NK-92 (cell line): ENCODE data around the gene DEFB131B.
"Not testable (repeated sequence)": the region's sequence is repeated elsewhere in the genome, so short reads cannot be mapped to it uniquely, and the experiment has no call there.

ENCODE experiments used
- DNase-seq: peaks from one replicate; lab custom pipeline; 2025; ENCODE audit not compliant: unreplicated experiment; lab: John Stamatoyannopoulos, UW

The DEFB131B gene

GRCh38 chr11:71910775-71911174 is 32.5 kb downstream of the DEFB131B start:
- not testable (repeated sequence) for DNase-seq

GRCh38 chr11:71911321-71911985 is 33.2 kb downstream of the DEFB131B start:
- not testable (repeated sequence) for DNase-seq

- DNase-seq: not testable (repeated sequence)
Observed at GRCh38 chr11:71911986-71912340, 33.7 kb downstream of the DEFB131B start.

GRCh38 chr11:71913756-71914526 is 35.7 kb downstream of the DEFB131B start:
- no peak for DNase-seq

- DNase-seq: no peak
Observed at GRCh38 chr11:71914617-71915189, 36.5 kb downstream of the DEFB131B start.

- DNase-seq: no peak
Observed at GRCh38 chr11:71917646-71918140, 39.4 kb downstream of the DEFB131B start.

GRCh38 chr11:71927820-71928736 is 49.8 kb downstream of the DEFB131B start, which contains the start of gene XNDC1N:
TSS of gene XNDC1N (minus strand) at chr11:71928594. CDS start at chr11:71923353, 5,241 bp downstream.
- DNase-seq: no peak

- DNase-seq: peak; percentile 74
Observed at GRCh38 chr11:71928737-71929443, 50.6 kb downstream of the DEFB131B start, which contains the start of gene RNF121. TSS of gene RNF121 (plus strand) at chr11:71929046. CDS start at chr11:71929062, 16 bp downstream.

GRCh38 chr11:71929491-71929890 is 51.2 kb downstream of the DEFB131B start:
- no peak for DNase-seq

GRCh38 chr11:71930556-71931244 is 52.4 kb downstream of the DEFB131B start:
- no peak for DNase-seq

GRCh38 chr11:71931245-71931602 is 53.0 kb downstream of the DEFB131B start:
- no peak for DNase-seq

- DNase-seq: no peak
Observed at GRCh38 chr11:71933141-71933933, 55.1 kb downstream of the DEFB131B start.
